ENCODE results near the gene OCEL1.
A peak's percentile ranks its signal among the peaks of the same experiment; 100 is the strongest.

OCEL1 gene

GRCh38 chr19:17209126-17210036, 16.6 kb upstream of the OCEL1 start:
- H3K4me3 ChIP-seq (ENCODE audit: low read depth, low read length), result no peak overlapping the region

- H3K4me3 ChIP-seq (ENCODE audit: low read depth, low read length), result no peak overlapping the region
These were observed 15.7 kb upstream of the OCEL1 start for GRCh38 chr19:17210296-17210695.

GRCh38 chr19:17211547-17212446, 14.2 kb upstream of the OCEL1 start:
- H3K4me3 ChIP-seq (ENCODE audit: low read depth, low read length), result no peak overlapping the region

GRCh38 chr19:17213334-17213733, 12.7 kb upstream of the OCEL1 start:
- H3K4me3 ChIP-seq (ENCODE audit: low read depth, low read length), result no peak overlapping the region

- peak overlapping the region; percentile 89 for H3K4me3 ChIP-seq (ENCODE audit: low read depth, low read length)
These were observed 11.4 kb upstream of the OCEL1 start for GRCh38 chr19:17214508-17215126.

- H3K4me3 ChIP-seq (ENCODE audit: low read depth, low read length), result peak within 1 kb of the TSS; percentile 89
These were observed 10.7 kb upstream of the OCEL1 start, which contains the start of gene USE1 for GRCh38 chr19:17215127-17215971. Gene USE1 (plus strand): TSS chr19:17215357. CDS start chr19:17215406, 49 bp downstream.

GRCh38 chr19:17216058-17216670, 9.9 kb upstream of the OCEL1 start:
- peak overlapping the region; percentile 10 for H3K4me3 ChIP-seq (ENCODE audit: low read depth, low read length)

GRCh38 chr19:17219286-17219685, 6.7 kb upstream of the OCEL1 start:
- H3K4me3 ChIP-seq (ENCODE audit: low read depth, low read length), result no peak overlapping the region

- H3K4me3 ChIP-seq (ENCODE audit: low read depth, low read length), result no peak overlapping the region
These were observed 5.7 kb upstream of the OCEL1 start for GRCh38 chr19:17220207-17220758.

GRCh38 chr19:17225053-17225452, 973 bp upstream of the OCEL1 start:
- no peak overlapping the region for H3K4me3 ChIP-seq (ENCODE audit: low read depth, low read length)

GRCh38 chr19:17227798-17228367, 1.9 kb downstream of the OCEL1 start:
- H3K4me3 ChIP-seq (ENCODE audit: low read depth, low read length), result no peak overlapping the region

- H3K4me3 ChIP-seq (ENCODE audit: low read depth, low read length), result no peak overlapping the region
These were observed 3.9 kb downstream of the OCEL1 start for GRCh38 chr19:17229890-17230289.

- no peak overlapping the region for H3K4me3 ChIP-seq (ENCODE audit: low read depth, low read length)
These were observed 6.2 kb downstream of the OCEL1 start for GRCh38 chr19:17232258-17232657.

- H3K4me3 ChIP-seq (ENCODE audit: low read depth, low read length), result peak overlapping the region; percentile 74
These were observed 8.9 kb downstream of the OCEL1 start for GRCh38 chr19:17234911-17235299.

- H3K4me3 ChIP-seq (ENCODE audit: low read depth, low read length), result peak overlapping the region; percentile 74
These were observed 9.4 kb downstream of the OCEL1 start for GRCh38 chr19:17235300-17235970.

GRCh38 chr19:17235971-17236777, 10.1 kb downstream of the OCEL1 start:
- H3K4me3 ChIP-seq (ENCODE audit: low read depth, low read length), result peak overlapping the region; percentile 74

- H3K4me3 ChIP-seq (ENCODE audit: low read depth, low read length), result no peak overlapping the region
These were observed 11.0 kb downstream of the OCEL1 start for GRCh38 chr19:17236811-17237543.

Measured in iPS-11a (cell line).